Right lobe of liver (tissue), 4 donors: ENCODE data around the gene LRRC37B.
"Not testable (repeated sequence)": the region's sequence is repeated elsewhere in the genome, so short reads cannot be mapped to it uniquely, and the experiment has no call there.

Source experiments
- CTCF ChIP-seq, 4 donors: fragments of 200-600 bp in 3 of 4; fragments of 450-650 bp in 1 of 4; IDR thresholded peaks; one replicate each; pipeline versions ENCODE4 v1.5.1 to v1.8.0; 2016 to 2022; ENCODE audit warnings: antibody characterized with exemption in 4 of 4, mild to moderate bottlenecking in 2 of 4
- POLR2A ChIP-seq: fragments of 450-650 bp; IDR thresholded peaks from one replicate; pipeline ENCODE4 v1.6.1; 2017; ENCODE audit warnings: antibody characterized with exemption, mild to moderate bottlenecking
- donor health status: DM: no; HTN: no; CAD: no.
- donor health status: DM: no; HTN: no; CAD: no.
- donor health status: DM: no; HTN: yes; CAD: no.

- TF ChIP-seq CTCF (IDR thresholded peaks at IDR 0.05); POLR2A: not testable (repeated sequence)
Observed at GRCh38 chr17:32100323-32100722, 93.1 kb downstream of the LRRC37B start.
